SU-DHL-6 (cell line): Measurements from ENCODE around the gene ACP4.

ENCODE experiments used
- CTCF ChIP-seq: fragments of 200-600 bp; sonication (generic); IDR thresholded peaks from one replicate; pipeline ENCODE4 v1.5.1; 2017; ENCODE audit warnings: antibody characterized with exemption, mild to moderate bottlenecking, low read length, moderate library complexity; ENCODE audit not compliant: insufficient read depth, poor library complexity, severe bottlenecking
- EZH2phosphoT487 ChIP-seq: fragments of 200-600 bp; sonication (generic), shearing (Covaris generic); conservative IDR thresholded peaks from 2 replicates; pipeline ENCODE4 v1.6.1; 2018; ENCODE audit warnings: mild to moderate bottlenecking, antibody characterized with exemption, low read length, moderate library complexity, mixed read lengths

DNA sequence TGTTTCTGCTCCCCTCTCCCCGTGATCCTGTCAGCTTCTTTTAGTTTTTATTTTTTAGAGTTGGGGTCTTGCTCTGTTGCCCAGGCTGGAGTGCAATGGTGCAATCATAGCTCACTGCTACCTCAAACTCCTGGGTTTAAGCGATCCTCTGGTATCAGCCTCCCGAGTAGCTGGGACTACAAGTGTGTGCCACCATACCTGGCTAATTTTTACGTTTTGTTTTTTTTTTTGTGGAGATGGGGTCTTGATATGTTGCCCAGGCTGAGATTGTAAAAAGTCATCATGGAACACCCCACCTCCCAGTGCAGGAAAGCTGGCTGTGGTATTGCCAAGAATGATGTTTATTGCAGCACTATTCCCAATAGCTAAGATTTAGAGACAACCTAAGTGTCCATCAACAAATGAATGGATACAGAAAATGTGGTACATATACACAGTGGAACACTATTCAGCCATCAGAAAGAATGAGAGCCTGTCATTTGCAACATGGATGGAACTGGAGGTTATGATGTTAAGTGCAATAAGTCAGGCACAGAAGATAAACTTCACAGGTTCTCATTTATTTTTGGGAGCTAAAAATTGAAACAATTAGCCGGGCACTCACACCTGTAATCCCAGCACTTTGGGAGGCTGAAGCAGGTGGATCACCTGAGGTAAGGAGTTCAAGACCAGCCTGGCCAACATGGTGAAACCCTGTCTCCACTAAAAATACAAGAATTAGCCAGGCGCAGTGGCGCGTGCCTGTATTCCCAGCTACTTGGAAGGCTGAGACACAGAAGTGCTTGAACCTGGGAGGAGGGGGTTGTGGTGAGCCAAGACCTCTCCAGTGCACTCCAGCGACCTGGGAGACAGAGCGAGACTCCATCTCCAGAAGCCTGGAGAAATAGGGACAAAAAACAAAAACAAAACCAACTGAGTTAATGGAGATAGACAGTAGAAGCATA lies 49.8 kb downstream of the ACP4 start:
- TF ChIP-seq CTCF, result no peak
- no peak for TF ChIP-seq EZH2phosphoT487
